Skeletal muscle satellite cell (primary cell): Measurements from ENCODE around the gene SLC38A2.
A peak's percentile ranks its signal among the peaks of the same experiment; 100 is the strongest.

Experiments used
- H3K27me3 ChIP-seq: 2 replicates; pipeline ENCODE4 v1.7.0; 2013; ENCODE audit warnings: low read length; ENCODE audit not compliant: control insufficient read depth, insufficient read depth
- H3K36me3 ChIP-seq: 2 replicates; pipeline ENCODE4 v1.7.0; 2013; ENCODE audit warnings: mild to moderate bottlenecking, control low read depth, low read length; ENCODE audit not compliant: insufficient read depth
- H3K4me1 ChIP-seq: 2 replicates; pipeline ENCODE4 v1.7.0; 2013; ENCODE audit warnings: low read length; ENCODE audit not compliant: control insufficient read depth, insufficient read depth
- H3K4me2 ChIP-seq: 2 replicates; pipeline ENCODE4 v1.7.0; 2013; ENCODE audit warnings: mild to moderate bottlenecking, low read length
- H3K4me3 ChIP-seq: 2 replicates; pipeline ENCODE4 v1.7.0; 2013; ENCODE audit warnings: low read length
- H3K9ac ChIP-seq: 2 replicates; pipeline ENCODE4 v1.7.0; 2013; ENCODE audit warnings: mild to moderate bottlenecking, low read depth, low read length, moderate library complexity
- H3K9me3 ChIP-seq: replicated peaks from 2 replicates; pipeline ENCODE4 v1.7.0; 2013; ENCODE audit warnings: mild to moderate bottlenecking, control low read depth, low read length

SLC38A2 gene

DNA sequence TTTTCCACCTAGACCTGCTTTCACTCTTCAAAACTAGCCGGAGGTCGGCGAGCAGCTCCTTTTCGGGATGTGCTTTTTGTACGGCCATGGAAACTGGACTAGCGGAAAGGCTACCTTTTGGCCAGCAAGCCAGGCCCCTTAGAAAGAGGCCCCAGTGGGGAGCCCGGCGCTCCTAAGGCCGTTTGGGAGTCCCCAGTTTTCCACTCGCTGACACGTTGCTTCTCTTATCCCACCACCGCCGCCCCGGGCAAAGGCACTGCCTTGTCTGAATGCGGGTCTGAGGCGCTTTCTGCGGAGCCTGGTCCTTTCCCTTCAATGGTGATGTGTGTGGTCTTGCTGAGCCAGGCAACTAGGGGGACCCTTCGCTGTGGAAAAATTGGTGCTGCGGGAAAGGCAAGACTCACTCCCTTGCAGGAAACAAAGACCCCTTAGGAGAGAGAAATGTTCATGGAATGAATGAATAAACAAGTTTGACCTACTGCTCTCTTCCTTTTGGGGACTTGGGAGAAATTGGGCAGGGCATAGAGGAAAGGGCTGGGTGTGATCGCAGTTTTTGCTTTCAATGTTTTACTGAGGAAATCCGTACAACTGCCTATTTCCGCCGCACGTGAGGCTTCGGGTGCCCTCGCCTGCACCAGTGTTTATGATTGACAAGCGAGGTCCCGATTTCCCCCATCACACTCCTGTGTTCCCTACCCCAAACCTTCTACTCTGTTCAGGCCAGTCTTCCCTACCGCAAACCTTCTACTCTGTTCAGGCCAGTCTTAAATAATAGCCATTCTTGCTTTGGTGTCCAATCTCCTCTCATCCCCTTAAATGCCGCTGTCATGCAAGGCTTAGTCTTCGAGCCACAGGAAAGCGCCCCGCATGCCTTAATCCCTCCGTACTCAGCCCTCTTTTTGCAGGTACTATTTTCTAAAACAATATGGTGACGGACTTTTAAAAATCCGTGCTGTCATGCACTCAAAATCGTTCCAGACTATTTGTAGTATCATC is 1.0 kb upstream of the SLC38A2 start:
- Histone ChIP-seq H3K9ac (peak overlapping the region; percentile 97), H3K9me3 (no peaks in the 10 kb centered on the region), H3K4me2 (peak overlapping the region; percentile 98), H3K27me3 (no peaks in the 10 kb centered on the region), H3K4me3 (peak overlapping the region; percentile 94), H3K4me1 (peaks cover 10% of the 10 kb centered on the region), H3K36me3 (peaks cover 33% of the 10 kb centered on the region)

DNA sequence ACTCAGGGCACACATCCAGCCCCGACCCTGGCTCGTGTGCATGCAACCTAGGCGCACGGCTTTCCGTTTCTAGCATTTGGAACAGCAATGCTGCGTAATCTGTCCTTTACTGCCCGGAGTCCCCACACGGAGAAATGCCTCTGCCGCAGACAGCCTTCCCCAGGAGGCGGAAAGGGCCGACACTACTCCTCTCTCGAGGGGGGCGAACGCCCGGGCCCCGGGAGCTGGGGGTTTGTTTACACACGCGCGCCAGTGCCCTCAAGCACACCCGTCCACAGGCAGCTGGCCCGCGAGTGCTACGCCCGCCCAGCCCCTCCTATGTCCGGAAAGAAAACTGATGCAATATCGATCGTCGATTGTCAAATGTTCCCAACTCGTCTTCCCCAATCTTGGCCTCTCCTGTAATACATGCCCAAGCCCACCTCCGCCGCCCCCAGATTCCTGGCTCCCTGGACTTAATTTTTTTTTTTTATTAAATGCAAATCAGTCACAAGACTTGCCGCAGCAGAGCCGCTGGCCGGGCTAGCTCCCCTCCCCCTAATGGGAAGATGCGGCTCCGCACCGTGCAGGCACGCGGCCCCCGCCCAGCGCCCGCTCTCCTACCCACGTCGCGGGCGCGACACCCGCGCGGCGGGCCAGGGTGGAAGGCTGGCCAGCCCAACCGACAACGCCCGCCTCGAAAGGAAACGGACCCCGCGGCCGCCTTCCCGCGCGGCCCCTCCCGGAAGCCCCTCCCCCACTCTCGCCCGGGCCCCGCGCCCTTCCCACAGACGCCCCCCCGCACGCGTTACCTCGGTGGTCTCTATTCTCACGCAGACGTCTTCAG is 642 bp downstream of the SLC38A2 start:
- Histone ChIP-seq H3K4me1 (peaks cover 26% of the 10 kb centered on the region), H3K4me3 (peak overlapping the region; percentile 94), H3K27me3 (no peaks in the 10 kb centered on the region), H3K36me3 (peaks cover 50% of the 10 kb centered on the region), H3K9ac (peak overlapping the region; percentile 97), H3K4me2 (peak overlapping the region; percentile 38), H3K9me3 (no peaks in the 10 kb centered on the region)

DNA sequence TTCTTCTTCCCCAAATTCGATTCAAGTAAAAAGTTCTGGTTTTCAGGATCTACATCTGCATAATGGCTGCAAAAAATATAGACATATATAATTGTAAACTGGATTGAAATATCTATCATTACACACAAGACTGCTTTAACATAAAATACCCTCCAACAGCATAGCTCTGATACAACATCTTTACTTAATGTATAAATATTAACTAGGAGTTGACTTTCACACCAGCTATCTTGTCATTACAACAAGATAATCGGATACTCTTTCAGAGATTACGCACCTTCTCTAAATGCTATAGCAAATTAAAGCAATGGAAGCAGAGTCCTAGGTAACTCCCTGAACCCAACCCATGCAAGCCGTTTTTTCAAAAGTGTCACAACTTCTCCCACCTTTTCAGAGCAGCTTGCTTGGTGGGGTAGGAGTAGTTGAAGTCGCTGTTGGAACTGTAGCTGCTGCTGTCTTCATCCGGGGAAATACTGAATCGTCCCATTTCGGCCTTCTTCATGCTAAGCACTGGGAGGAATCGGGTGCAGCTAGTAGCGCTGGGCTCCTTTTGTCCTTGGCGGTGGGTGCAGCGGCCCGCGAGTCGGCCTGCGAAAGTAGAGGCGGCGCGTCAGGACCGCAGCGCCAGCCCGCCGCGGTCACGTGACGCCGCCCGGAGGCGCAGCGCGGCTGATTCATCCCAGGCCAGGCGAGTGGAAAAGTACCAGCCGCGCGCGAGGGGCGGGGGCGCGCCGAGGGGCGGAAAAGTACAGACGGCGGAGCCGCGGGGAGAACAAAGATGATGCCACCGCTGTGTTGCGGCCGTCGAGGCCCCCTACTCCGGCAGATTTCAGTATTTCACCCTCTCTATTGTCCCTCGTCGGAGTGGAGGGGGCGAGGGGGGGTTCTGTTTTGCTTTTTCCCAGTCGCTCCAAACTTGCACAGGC is 1.5 kb downstream of the SLC38A2 start:
- H3K4me3 ChIP-seq: peak overlapping the region; percentile 94
- peak overlapping the region; percentile 83 for H3K4me2 ChIP-seq
- H3K9ac ChIP-seq: peak overlapping the region; percentile 97
- H3K27me3 ChIP-seq: no peaks in the 10 kb centered on the region
- peaks cover 59% of the 10 kb centered on the region for H3K36me3 ChIP-seq
- no peaks in the 10 kb centered on the region for H3K9me3 ChIP-seq
- peaks cover 35% of the 10 kb centered on the region for H3K4me1 ChIP-seq

DNA sequence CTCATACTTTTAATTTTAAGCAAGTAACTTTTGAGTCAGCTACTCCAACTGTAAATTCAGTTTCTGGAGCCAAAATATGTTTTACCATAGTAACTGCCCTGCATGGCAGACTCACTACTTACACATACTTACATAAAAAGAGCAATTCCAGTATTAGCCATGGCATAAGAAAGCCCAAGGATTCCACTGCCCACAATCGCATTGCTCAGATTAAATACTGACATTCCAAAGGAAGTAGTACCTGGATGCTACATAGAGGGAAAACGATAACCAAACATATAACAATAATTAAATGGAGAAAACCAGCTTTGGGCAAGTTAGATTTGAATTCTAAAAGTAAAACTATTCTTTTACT is 2.2 kb downstream of the SLC38A2 start:
- peak overlapping the region; percentile 97 for H3K9ac ChIP-seq
- H3K4me1 ChIP-seq: peaks cover 42% of the 10 kb centered on the region
- peaks cover 66% of the 10 kb centered on the region for H3K36me3 ChIP-seq
- no peaks in the 10 kb centered on the region for H3K9me3 ChIP-seq
- H3K4me2 ChIP-seq: peak overlapping the region; percentile 83
- H3K27me3 ChIP-seq: no peaks in the 10 kb centered on the region
- peak overlapping the region; percentile 94 for H3K4me3 ChIP-seq

DNA sequence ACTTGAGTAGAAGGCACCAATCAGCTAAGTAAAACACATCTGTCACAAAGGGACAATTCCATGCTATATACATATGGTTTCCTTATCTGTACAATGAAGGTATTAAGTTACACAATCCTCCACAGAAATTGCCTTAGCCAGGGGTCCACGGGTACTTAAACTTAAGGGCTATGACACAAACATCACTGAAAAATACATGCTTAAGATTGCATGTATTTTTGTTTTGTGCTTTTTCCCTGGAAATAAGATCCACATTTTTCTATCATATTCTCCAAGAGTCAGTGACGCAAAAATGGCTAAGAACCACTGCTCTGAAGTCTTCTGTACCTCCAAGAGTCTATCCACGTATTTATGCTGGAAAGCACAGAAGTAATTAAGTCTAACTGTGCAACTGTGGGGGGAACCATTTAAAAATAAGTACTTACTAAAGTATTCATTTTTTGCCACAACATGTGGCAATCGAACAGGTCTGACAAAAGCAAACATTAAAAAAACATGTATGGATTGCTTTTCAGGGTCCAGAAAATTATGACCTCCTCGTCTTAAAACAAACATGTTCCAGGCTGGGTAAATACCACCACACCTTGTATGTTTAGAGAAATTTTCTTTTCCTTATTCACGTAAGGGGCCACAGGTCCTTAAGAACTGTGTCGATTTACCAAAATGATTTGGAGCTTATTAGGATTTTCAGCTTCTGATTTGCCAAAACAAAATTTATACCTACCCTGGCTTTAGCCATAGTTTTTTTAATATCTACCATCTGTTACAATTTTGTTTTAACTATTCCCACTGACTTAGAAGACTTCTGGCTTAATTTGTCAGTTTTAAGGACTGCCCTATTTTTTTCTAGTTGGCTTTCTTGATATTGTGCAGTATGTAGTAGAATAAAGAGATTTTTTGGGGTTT is 2.8 kb downstream of the SLC38A2 start:
- Histone ChIP-seq H3K9me3 (no peaks in the 10 kb centered on the region), H3K4me1 (peaks cover 48% of the 10 kb centered on the region), H3K9ac (peak overlapping the region; percentile 97), H3K4me3 (peak overlapping the region; percentile 94), H3K36me3 (peaks cover 72% of the 10 kb centered on the region), H3K27me3 (no peaks in the 10 kb centered on the region), H3K4me2 (peak overlapping the region; percentile 83)

DNA sequence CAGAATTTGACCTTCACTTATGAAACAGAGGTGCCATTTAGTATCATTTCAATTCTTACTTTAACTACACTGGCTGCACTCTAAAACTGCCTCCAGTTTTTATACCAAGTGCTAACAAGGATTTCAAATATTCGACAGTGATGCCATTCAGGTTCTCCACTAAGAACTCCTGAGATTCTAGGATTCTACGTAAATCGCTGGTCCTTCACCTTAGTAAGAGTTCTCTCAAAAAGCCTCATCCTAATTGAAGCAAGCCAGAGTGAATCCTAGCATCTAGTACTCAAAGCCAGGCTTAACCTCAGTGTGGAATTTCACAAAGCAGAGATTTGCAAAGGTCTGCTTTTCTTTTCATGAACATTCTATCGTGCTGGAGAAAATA is 3.5 kb downstream of the SLC38A2 start:
- peak overlapping the region; percentile 83 for H3K4me2 ChIP-seq
- H3K27me3 ChIP-seq: no peaks in the 10 kb centered on the region
- peak overlapping the region; percentile 97 for H3K9ac ChIP-seq
- H3K9me3 ChIP-seq: no peaks in the 10 kb centered on the region
- H3K4me3 ChIP-seq: peak overlapping the region; percentile 94
- H3K36me3 ChIP-seq: peaks cover 79% of the 10 kb centered on the region
- H3K4me1 ChIP-seq: peaks cover 53% of the 10 kb centered on the region

DNA sequence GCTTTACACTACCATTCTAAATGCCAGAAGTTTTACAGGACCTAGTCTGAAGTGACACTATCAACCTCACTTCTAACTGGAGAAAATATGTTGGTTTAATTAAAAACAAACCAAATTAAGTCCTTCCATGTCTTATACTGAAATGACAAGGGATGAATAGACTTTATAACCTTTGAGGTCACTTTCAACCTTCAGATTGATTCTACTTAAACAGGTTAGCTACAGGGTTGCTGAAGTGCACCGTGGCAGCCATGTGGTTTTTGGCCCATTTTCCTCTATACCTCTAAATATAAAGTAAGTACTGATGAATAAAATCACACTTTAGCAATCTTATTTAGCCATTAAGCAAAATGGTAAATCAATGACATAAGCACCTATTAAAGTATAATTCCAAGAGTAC is 3.9 kb downstream of the SLC38A2 start:
- H3K27me3 ChIP-seq: no peaks in the 10 kb centered on the region
- H3K4me1 ChIP-seq: peaks cover 53% of the 10 kb centered on the region
- peak overlapping the region; percentile 83 for H3K4me2 ChIP-seq
- peak overlapping the region; percentile 97 for H3K9ac ChIP-seq
- no peaks in the 10 kb centered on the region for H3K9me3 ChIP-seq
- peak overlapping the region; percentile 94 for H3K4me3 ChIP-seq
- H3K36me3 ChIP-seq: peaks cover 83% of the 10 kb centered on the region

DNA sequence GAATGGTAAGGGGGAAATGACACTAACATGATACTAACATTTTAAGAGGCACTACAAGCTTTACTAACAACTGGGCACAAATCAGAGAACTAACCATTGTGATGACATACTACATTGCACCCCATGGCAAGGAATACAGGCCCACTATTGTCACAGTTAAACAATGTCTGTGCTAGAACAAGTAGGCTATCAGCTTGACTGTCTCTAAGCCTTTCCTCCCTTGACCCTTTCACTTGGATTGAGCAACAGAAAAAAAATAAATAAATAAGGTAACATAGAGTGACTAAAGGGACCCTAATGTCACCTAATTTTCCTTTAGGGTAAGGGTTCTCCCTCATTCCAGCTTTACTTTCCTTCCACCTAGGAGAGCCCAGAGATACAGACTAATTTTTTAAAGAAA is 4.4 kb downstream of the SLC38A2 start:
- peaks cover 54% of the 10 kb centered on the region for H3K4me1 ChIP-seq
- H3K27me3 ChIP-seq: no peaks in the 10 kb centered on the region
- H3K4me3 ChIP-seq: peak overlapping the region; percentile 94
- peak overlapping the region; percentile 97 for H3K9ac ChIP-seq
- H3K36me3 ChIP-seq: peaks cover 88% of the 10 kb centered on the region
- peak overlapping the region; percentile 83 for H3K4me2 ChIP-seq
- no peaks in the 10 kb centered on the region for H3K9me3 ChIP-seq

DNA sequence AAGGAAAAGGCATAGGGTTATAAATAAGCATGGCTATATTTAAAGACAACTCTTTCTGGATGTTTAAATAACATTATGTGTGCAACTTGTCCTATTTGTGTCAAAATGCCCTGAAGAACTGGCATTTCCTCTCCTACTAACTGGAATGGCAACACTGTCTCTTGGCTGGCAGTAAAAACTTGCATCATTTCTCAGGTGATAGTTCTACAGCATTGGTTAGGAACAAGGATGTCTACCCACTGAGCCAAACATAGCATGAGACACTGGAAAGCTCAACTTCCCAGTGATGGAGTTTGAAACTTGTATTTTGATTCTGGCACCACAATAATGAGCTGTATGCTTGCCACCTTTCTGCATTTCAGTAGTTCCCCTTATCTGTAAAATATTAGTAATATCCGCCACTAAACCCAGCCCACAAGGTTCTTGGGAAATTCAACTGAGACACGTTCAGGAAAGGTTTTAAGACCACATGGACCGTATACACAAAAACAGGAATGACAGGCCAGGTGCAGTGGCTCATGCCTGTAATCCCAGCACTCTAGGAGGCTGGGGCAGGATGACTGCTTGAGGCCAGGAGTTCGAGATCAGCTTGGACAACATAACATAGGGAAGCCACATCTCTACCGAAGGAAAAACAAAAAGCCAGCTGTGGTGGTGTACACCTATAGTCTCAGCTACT is 5.1 kb downstream of the SLC38A2 start:
- Histone ChIP-seq H3K4me2 (peak overlapping the region; percentile 83), H3K4me3 (peak overlapping the region; percentile 94), H3K27me3 (no peaks in the 10 kb centered on the region), H3K9me3 (no peaks in the 10 kb centered on the region), H3K9ac (peak overlapping the region; percentile 97), H3K4me1 (peaks cover 54% of the 10 kb centered on the region), H3K36me3 (peaks cover 94% of the 10 kb centered on the region)

DNA sequence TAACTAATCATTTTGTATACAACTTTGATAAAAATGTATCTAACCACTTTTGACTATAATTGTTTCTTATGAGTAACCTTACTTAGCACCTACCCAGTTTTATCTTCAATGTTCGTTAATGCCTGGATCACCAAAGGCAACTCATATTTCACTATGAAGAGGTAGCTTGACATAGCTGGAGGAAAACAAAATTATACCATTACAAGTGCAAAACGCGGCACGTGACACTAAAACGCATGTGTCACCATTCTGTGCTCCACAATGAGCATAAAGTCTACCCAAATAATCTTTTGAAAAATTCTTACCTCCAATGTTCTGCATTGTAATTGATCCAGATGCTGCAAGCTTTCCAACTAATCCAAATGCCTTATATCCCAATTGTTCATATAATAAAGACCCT is 5.8 kb downstream of the SLC38A2 start:
- H3K4me1 ChIP-seq: peaks cover 56% of the 10 kb centered on the region

More for the DNA sequence above, 5.8 kb downstream of the SLC38A2 start:
- Histone ChIP-seq H3K27me3 (no peaks in the 10 kb centered on the region), H3K4me2 (peak overlapping the region; percentile 83), H3K36me3 (peaks cover 99% of the 10 kb centered on the region), H3K4me3 (peak overlapping the region; percentile 94), H3K9me3 (no peaks in the 10 kb centered on the region), H3K9ac (peak overlapping the region; percentile 97)
